HG02571 (cell line): Measurements from ENCODE around the gene GRIN1.
"Not testable (repeated sequence)": the region's sequence is repeated elsewhere in the genome, so short reads cannot be mapped to it uniquely, and the experiment has no call there.

Experiments used
- ATAC-seq: cut with Tn5 transposase; IDR thresholded peaks from one replicate; pipeline ENCODE4 v1.9.1; 2021; ENCODE audit warnings: mild to moderate bottlenecking, moderate library complexity; ENCODE audit not compliant: unreplicated experiment

Gene GRIN1

GRCh38 chr9:137127301-137128157 is 11.4 kb upstream of the GRIN1 start:
- ATAC-seq: no peak

GRCh38 chr9:137128158-137128861 is 10.6 kb upstream of the GRIN1 start:
- ATAC-seq: no peak

- peak; percentile 6 for ATAC-seq
These were observed 10.0 kb upstream of the GRIN1 start for GRCh38 chr9:137128862-137129455.

- ATAC-seq: peak; percentile 73
These were observed 9.3 kb upstream of the GRIN1 start for GRCh38 chr9:137129456-137130175.

- no peak for ATAC-seq
These were observed 8.7 kb upstream of the GRIN1 start for GRCh38 chr9:137130176-137130755.

GRCh38 chr9:137134191-137134590 is 4.8 kb upstream of the GRIN1 start:
- no peak for ATAC-seq

- ATAC-seq: not testable (repeated sequence)
These were observed 3.8 kb upstream of the GRIN1 start for GRCh38 chr9:137135154-137135553.

GRCh38 chr9:137136261-137136880 is 2.6 kb upstream of the GRIN1 start:
- no peak for ATAC-seq

- no peak for ATAC-seq
These were observed 1.9 kb upstream of the GRIN1 start for GRCh38 chr9:137136881-137137607.

GRCh38 chr9:137138058-137138721 is 764 bp upstream of the GRIN1 start:
- no peak for ATAC-seq

GRCh38 chr9:137139468-137140150 is 655 bp downstream of the GRIN1 start:
- ATAC-seq: no peak

GRCh38 chr9:137140151-137141012 is 1.4 kb downstream of the GRIN1 start:
- no peak for ATAC-seq

GRCh38 chr9:137141050-137141810 is 2.3 kb downstream of the GRIN1 start:
- ATAC-seq: no peak

- no peak for ATAC-seq
These were observed 3.3 kb downstream of the GRIN1 start for GRCh38 chr9:137141976-137142936.

GRCh38 chr9:137143459-137143858 is 4.5 kb downstream of the GRIN1 start:
- ATAC-seq: no peak
